ENCODE measurements around the gene NLGN1. TPM values are rescaled to one million over a fixed set of nuclear protein-coding genes. Genes with fewer than 3 reads are reported as not detected.

Gene NLGN1
- total RNA-seq, 1 donor from 2014 or later, result 50.2 TPM

DNA sequence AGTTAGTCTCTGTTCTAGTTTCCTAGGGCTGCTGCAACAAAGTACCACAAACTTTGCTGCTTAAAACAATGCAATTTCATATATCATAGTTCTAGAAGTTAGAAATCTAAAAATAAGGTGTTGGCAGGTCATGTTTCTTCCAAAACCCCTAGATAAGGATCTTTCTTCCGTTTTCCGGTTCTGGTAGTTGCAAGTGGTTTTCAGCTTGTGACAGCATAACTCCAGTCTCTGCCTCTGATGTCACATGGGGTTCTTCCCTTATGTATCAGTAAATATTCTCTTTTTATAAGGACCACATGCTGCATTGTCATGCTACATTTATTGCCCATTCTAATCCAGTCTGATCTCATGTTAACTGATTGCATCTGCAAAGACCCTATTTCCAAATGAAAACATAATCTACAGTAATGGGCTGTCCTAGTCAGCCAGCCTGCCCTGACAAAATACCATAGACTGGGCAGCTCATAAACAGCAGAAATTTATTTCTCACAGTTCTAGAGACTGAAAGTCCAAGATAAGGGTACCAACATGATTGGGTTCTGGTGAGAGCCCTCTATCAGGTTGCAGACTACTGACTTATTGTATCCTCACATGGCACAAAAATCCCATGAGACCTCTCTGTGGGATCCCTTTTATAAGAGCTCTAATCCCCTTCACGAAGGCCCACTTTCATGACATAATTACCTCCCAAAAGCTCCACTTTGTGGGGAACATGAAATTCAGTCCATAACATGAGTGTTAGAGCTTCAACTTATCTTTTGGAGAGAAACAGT, 819.6 kb downstream of the NLGN1 start:
- no peak overlapping the region for H3K4me3 Mint-ChIP-seq (ENCODE audit: unreplicated experiment)
- no peak overlapping the region for H3K27ac Mint-ChIP-seq (ENCODE audit: unreplicated experiment)
- TF ChIP-seq, protein P1, sequence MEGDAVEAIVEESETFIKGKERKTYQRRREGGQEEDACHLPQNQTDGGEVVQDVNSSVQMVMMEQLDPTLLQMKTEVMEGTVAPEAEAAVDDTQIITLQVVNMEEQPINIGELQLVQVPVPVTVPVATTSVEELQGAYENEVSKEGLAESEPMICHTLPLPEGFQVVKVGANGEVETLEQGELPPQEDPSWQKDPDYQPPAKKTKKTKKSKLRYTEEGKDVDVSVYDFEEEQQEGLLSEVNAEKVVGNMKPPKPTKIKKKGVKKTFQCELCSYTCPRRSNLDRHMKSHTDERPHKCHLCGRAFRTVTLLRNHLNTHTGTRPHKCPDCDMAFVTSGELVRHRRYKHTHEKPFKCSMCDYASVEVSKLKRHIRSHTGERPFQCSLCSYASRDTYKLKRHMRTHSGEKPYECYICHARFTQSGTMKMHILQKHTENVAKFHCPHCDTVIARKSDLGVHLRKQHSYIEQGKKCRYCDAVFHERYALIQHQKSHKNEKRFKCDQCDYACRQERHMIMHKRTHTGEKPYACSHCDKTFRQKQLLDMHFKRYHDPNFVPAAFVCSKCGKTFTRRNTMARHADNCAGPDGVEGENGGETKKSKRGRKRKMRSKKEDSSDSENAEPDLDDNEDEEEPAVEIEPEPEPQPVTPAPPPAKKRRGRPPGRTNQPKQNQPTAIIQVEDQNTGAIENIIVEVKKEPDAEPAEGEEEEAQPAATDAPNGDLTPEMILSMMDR (IDR thresholded peaks at IDR 0.05; ENCODE audit: partially characterized antibody, unreplicated experiment), result no peak
- H3K27me3 Mint-ChIP-seq (ENCODE audit: unreplicated experiment), result no peaks in the 10 kb centered on the region
- no peak for DNase-seq
- H3K4me1 Mint-ChIP-seq (ENCODE audit: low read depth, unreplicated experiment), result no peaks in the 10 kb centered on the region
- no peaks in the 10 kb centered on the region for H3K9me3 Mint-ChIP-seq (ENCODE audit: unreplicated experiment)
- H3K36me3 Mint-ChIP-seq (ENCODE audit: unreplicated experiment), result no peaks in the 10 kb centered on the region

DNA sequence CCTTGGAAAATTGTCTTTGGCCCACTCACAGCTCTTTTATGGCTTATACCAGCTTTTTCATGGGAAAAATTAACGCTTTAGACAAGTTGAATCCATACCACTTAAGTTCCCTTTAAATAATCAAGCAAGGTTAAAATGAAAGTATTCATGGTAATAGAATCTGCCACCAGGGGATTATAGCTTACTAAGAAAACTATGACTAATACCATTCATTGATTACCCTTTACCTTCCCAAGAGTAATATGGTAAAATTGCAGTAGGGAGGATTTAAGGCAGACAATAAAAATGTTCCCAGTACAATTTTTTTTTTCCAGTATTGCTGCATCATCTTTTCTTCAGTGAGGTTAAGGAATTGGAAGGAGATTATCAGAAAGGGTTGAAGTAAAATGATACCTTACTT, 820.5 kb downstream of the NLGN1 start:
- Mint-ChIP-seq H3K36me3 (ENCODE audit: unreplicated experiment) (no peaks in the 10 kb centered on the region), H3K4me1 (ENCODE audit: low read depth, unreplicated experiment) (no peaks in the 10 kb centered on the region), H3K4me3 (ENCODE audit: unreplicated experiment) (no peak overlapping the region), H3K27ac (ENCODE audit: unreplicated experiment) (no peak overlapping the region), H3K27me3 (ENCODE audit: unreplicated experiment) (no peaks in the 10 kb centered on the region), H3K9me3 (ENCODE audit: unreplicated experiment) (no peaks in the 10 kb centered on the region)
- no peak for DNase-seq
- TF ChIP-seq, protein P1 (IDR thresholded peaks at IDR 0.05; ENCODE audit: partially characterized antibody, unreplicated experiment), result no peak

GRCh38 chr3:174219738-174220137, 822.2 kb downstream of the NLGN1 start:
- TF ChIP-seq, protein P1 (IDR thresholded peaks at IDR 0.05; ENCODE audit: partially characterized antibody, unreplicated experiment), result no peak
- Mint-ChIP-seq H3K27me3 (ENCODE audit: unreplicated experiment) (no peaks in the 10 kb centered on the region), H3K4me3 (ENCODE audit: unreplicated experiment) (no peak overlapping the region), H3K4me1 (ENCODE audit: low read depth, unreplicated experiment) (no peaks in the 10 kb centered on the region), H3K27ac (ENCODE audit: unreplicated experiment) (no peak overlapping the region), H3K36me3 (ENCODE audit: unreplicated experiment) (no peaks in the 10 kb centered on the region), H3K9me3 (ENCODE audit: unreplicated experiment) (no peaks in the 10 kb centered on the region)
- DNase-seq, result no peak

DNA sequence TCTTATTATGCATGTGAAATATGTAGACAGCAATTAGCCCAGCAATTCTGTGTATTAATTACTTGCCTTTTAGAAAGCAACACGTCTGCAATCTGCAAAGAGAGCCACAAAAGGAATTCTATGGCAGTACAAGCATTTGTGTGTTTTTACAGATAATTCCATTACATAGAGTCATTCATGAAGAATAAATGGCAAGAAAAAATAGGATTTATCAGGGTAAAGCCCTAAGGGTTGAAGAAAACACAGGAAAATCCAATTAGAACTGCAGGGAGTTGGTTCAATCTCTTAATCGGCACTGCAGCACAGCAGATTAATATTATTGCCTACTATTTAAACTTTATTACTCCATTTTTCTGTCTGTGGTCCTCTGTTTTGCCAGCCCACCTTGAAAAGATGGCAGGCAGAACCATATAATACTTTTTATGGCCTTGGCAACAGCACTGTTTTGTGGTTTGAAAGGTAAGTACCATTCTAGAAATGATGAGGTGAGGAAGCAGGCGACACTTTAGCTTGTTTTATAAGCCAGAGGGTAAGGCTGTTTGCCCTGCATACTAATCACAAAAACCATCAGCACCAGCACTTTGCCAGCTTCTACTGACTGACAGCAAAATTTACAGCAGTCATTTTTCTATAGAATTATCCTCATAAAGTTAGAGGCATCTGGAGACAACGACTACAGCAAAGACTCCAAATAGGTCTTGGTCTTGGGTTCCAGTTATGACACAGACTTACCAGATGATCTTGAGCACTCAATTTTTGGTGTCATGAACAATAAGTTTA, 823.4 kb downstream of the NLGN1 start:
- TF ChIP-seq, protein P1 (IDR thresholded peaks at IDR 0.05; ENCODE audit: partially characterized antibody, unreplicated experiment), result no peak
- Mint-ChIP-seq H3K4me1 (ENCODE audit: low read depth, unreplicated experiment) (no peaks in the 10 kb centered on the region), H3K27me3 (ENCODE audit: unreplicated experiment) (no peaks in the 10 kb centered on the region), H3K27ac (ENCODE audit: unreplicated experiment) (no peak overlapping the region), H3K36me3 (ENCODE audit: unreplicated experiment) (no peaks in the 10 kb centered on the region), H3K4me3 (ENCODE audit: unreplicated experiment) (no peak overlapping the region), H3K9me3 (ENCODE audit: unreplicated experiment) (no peaks in the 10 kb centered on the region)
- no peak for DNase-seq

- no peak overlapping the region for H3K4me3 Mint-ChIP-seq (ENCODE audit: unreplicated experiment)
- no peaks in the 10 kb centered on the region for H3K9me3 Mint-ChIP-seq (ENCODE audit: unreplicated experiment)
- H3K27ac Mint-ChIP-seq (ENCODE audit: unreplicated experiment), result no peak overlapping the region
- no peaks in the 10 kb centered on the region for H3K4me1 Mint-ChIP-seq (ENCODE audit: low read depth, unreplicated experiment)
- H3K36me3 Mint-ChIP-seq (ENCODE audit: unreplicated experiment), result no peaks in the 10 kb centered on the region
- no peaks in the 10 kb centered on the region for H3K27me3 Mint-ChIP-seq (ENCODE audit: unreplicated experiment)
- no peak for DNase-seq
- TF ChIP-seq, protein P1 (IDR thresholded peaks at IDR 0.05; ENCODE audit: partially characterized antibody, unreplicated experiment), result no peak
Measured at GRCh38 chr3:174223042-174223441, 825.5 kb downstream of the NLGN1 start.
